Activated CD4-positive, alpha-beta memory T cell treated with anti-CD3 and anti-CD28 coated beads, Interleukin-2, amount 10 ng/mL, durations not matched to agents 7 days and 5 days (primary cell): ENCODE results near the gene ATP13A3. TPM values are rescaled to one million over a fixed set of nuclear protein-coding genes. Genes with fewer than 3 reads are reported as not detected.

Source experiments
- CTCF ChIA-PET: fragments of 350-600 bp; sonication (Branson Sonifier 250); formaldehyde crosslinking; loops from one replicate; lab custom pipeline; 2021; ENCODE audit warnings: antibody characterized with exemption, inconsistent platforms; lab: Charles Lee
- POLR2A ChIA-PET: fragments of 350-600 bp; sonication (Branson Sonifier 250); formaldehyde crosslinking; loops from one replicate; lab custom pipeline; 2021; ENCODE audit warnings: antibody characterized with exemption; lab: Charles Lee
- DNase-seq: peaks from one replicate; pipeline ENCODE4 v3.0.0-alpha.2; 2020
- H3K27ac Mint-ChIP-seq: one replicate; pipeline ENCODE4 v1.8.0; 2021; ENCODE audit warnings: mild to moderate bottlenecking, mixed read lengths
- H3K27me3 Mint-ChIP-seq: one replicate; pipeline ENCODE4 v1.8.0; 2021; ENCODE audit warnings: mixed read lengths
- H3K36me3 Mint-ChIP-seq: one replicate; pipeline ENCODE4 v1.8.0; 2021; ENCODE audit warnings: low read depth, mixed read lengths
- H3K4me1 Mint-ChIP-seq: one replicate; pipeline ENCODE4 v1.8.0; 2021; ENCODE audit warnings: mixed read lengths
- H3K4me3 Mint-ChIP-seq: one replicate; pipeline ENCODE4 v1.8.0; 2021; ENCODE audit warnings: mild to moderate bottlenecking, mixed read lengths
- H3K9me3 Mint-ChIP-seq: one replicate; pipeline ENCODE4 v1.8.0; 2021; ENCODE audit warnings: mixed read lengths
- total RNA-seq, 2 experiments: library from RNA; stranded (reverse); gene quantifications; one replicate each; pipeline ENCODE4 v1.2.3, GENCODE V29; 2021

The ATP13A3 gene
- total RNA-seq, 2 experiments from 2014 or later = 76.8 to 77.8 TPM

DNA sequence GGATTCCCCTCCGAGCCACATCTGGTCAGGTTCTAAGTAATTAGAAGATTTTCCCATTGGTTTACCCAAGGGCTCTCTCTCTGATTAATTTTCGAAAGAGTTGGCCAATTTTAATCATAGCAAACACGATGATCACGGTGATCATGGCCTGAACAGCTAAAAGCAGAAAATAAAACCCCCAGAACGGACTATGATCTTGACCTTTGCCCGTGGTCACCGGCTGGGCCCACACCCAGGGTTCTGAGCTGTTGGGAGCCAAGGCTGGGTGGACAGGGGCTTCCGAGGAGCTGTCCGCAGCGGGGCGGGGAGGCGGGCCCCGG, 90.3 kb downstream of the ATP13A3 start:
- ChIA-PET POLR2A (interaction anchor here (1.0 to 1.9 kb wide), 5 partner anchors 63 to 187 kb away, joined by 3 to 6 read pairs (median 4); no protein-coding TSS in a partner anchor), CTCF (interaction anchor here (0.7 to 5.2 kb wide), 10 partner anchors 10 to 258 kb away, joined by 3 to 38 read pairs (median 4); no protein-coding TSS in a partner anchor)
- Mint-ChIP-seq H3K27ac (peak overlapping the region; percentile 47), H3K27me3 (peaks cover 45% of the 10 kb centered on the region), H3K4me3 (peak overlapping the region; percentile 55), H3K36me3 (no peaks in the 10 kb centered on the region), H3K4me1 (peaks cover 55% of the 10 kb centered on the region), H3K9me3 (no peaks in the 10 kb centered on the region)
- DNase-seq = no peak

GRCh38 chr3:194395778-194396538, 90.8 kb downstream of the ATP13A3 start:
- H3K4me1 Mint-ChIP-seq = peaks cover 55% of the 10 kb centered on the region
- CTCF ChIA-PET = interaction anchor here (0.7 to 5.2 kb wide), 12 partner anchors 8 to 257 kb away, joined by 3 to 38 read pairs (median 5); no protein-coding TSS in a partner anchor
- peak; percentile 64 for DNase-seq
- peak overlapping the region; percentile 55 for H3K4me3 Mint-ChIP-seq
- peaks cover 4% of the 10 kb centered on the region for H3K9me3 Mint-ChIP-seq
- peaks cover 46% of the 10 kb centered on the region for H3K27me3 Mint-ChIP-seq
- POLR2A ChIA-PET = interaction anchor here (1.0 to 1.9 kb wide), 6 partner anchors 10 to 188 kb away, joined by 3 to 6 read pairs (median 4); no protein-coding TSS in a partner anchor
- H3K27ac Mint-ChIP-seq = peak overlapping the region; percentile 47
- no peaks in the 10 kb centered on the region for H3K36me3 Mint-ChIP-seq

DNA sequence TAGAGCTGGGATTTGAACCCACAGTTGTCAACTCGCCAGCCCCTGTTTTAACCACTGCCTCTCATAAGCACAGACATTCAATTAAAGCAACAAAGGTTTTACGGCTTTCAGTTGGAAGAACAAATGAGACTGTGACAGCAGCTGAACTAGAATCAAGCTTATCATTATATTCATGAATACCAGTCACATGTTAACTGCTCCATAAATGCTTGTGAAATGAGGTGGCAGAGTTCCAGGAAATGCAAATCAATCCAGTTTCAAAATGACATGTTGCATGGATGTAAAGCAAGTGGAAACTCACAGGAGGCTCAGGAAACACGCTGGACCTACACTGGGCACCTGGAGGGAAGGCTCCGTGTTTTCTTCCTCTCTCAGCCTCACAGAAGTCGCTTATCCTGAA, 91.6 kb downstream of the ATP13A3 start:
- peaks cover 10% of the 10 kb centered on the region for H3K9me3 Mint-ChIP-seq
- ChIA-PET CTCF (interaction anchor here (0.8 to 5.2 kb wide), 7 partner anchors 9 to 63 kb away, joined by 3 to 38 read pairs (median 5); no protein-coding TSS in a partner anchor), POLR2A (interaction anchor here (1.2 to 1.9 kb wide), 4 partner anchors 9 to 188 kb away, joined by 3 to 4 read pairs (median 4); no protein-coding TSS in a partner anchor)
- no peak overlapping the region for H3K27ac Mint-ChIP-seq
- H3K4me1 Mint-ChIP-seq = peaks cover 55% of the 10 kb centered on the region
- no peak for DNase-seq
- H3K4me3 Mint-ChIP-seq = peak overlapping the region; percentile 1
- peaks cover 54% of the 10 kb centered on the region for H3K27me3 Mint-ChIP-seq
- H3K36me3 Mint-ChIP-seq = no peaks in the 10 kb centered on the region

DNA sequence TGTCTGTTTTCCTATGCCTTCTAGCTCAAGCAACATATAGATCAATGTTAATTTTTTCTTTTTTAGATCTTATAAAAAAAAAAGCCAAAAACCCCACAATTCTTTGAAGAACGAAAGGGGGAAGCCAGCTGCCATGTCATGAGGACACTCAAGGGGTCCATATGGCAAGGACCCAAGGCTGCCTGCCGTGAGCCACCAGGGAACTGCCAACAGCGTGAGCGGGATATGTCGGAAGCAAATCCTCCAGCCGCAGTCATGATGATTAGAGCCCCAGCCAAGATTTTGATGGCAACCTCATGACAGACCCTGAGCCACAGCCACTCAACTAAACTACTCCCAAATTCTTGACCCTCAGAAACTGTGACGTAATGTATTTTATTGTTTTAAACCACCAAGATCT, 94.2 kb downstream of the ATP13A3 start:
- Mint-ChIP-seq H3K4me3 (no peak overlapping the region), H3K27me3 (peaks cover 41% of the 10 kb centered on the region), H3K27ac (no peak overlapping the region), H3K9me3 (peaks cover 10% of the 10 kb centered on the region), H3K36me3 (no peaks in the 10 kb centered on the region), H3K4me1 (peaks cover 30% of the 10 kb centered on the region)
- POLR2A ChIA-PET = no interaction called here
- no peak for DNase-seq
- CTCF ChIA-PET = interaction anchor here (1.1 kb wide), 2 partner anchors 11 to 49 kb away, joined by 3 to 5 read pairs; no protein-coding TSS in a partner anchor

GRCh38 chr3:194390835-194391234, 96.0 kb downstream of the ATP13A3 start:
- ChIA-PET POLR2A (no interaction called here), CTCF (interaction anchor here (1.2 kb wide), 1 partner anchor 49 kb away, joined by 3 read pairs; no protein-coding TSS in a partner anchor)
- Mint-ChIP-seq H3K4me1 (peaks cover 14% of the 10 kb centered on the region), H3K27me3 (peaks cover 37% of the 10 kb centered on the region), H3K4me3 (no peak overlapping the region), H3K9me3 (peaks cover 10% of the 10 kb centered on the region), H3K27ac (no peak overlapping the region), H3K36me3 (no peaks in the 10 kb centered on the region)
- no peak for DNase-seq

DNA sequence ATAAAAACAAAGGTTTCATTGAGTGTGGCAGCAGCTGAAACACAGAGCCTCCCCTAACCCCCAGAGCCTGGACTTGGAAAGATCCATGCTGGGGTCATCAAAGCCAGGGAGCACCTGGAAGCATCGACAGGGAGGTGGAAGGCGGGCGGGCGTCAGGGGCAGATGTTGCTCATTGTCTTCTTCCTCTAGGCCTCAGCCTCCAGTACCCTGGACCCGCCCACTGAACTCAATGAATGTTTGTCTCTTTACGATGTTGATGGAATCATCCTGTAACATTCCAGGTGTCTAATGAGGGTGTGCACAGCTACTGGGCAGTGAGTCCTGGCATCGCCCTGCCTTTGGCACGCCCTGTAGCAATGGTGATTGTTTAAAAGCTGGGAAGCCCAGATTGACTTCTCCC, 97.5 kb downstream of the ATP13A3 start:
- H3K27me3 Mint-ChIP-seq = peaks cover 29% of the 10 kb centered on the region
- POLR2A ChIA-PET = no interaction called here
- no peak overlapping the region for H3K27ac Mint-ChIP-seq
- no peaks in the 10 kb centered on the region for H3K4me1 Mint-ChIP-seq
- peaks cover 10% of the 10 kb centered on the region for H3K9me3 Mint-ChIP-seq
- DNase-seq = no peak
- H3K36me3 Mint-ChIP-seq = no peaks in the 10 kb centered on the region
- no peak overlapping the region for H3K4me3 Mint-ChIP-seq
- CTCF ChIA-PET = no interaction called here

GRCh38 chr3:194387926-194388418, 98.8 kb downstream of the ATP13A3 start:
- peaks cover 34% of the 10 kb centered on the region for H3K27me3 Mint-ChIP-seq

DNA sequence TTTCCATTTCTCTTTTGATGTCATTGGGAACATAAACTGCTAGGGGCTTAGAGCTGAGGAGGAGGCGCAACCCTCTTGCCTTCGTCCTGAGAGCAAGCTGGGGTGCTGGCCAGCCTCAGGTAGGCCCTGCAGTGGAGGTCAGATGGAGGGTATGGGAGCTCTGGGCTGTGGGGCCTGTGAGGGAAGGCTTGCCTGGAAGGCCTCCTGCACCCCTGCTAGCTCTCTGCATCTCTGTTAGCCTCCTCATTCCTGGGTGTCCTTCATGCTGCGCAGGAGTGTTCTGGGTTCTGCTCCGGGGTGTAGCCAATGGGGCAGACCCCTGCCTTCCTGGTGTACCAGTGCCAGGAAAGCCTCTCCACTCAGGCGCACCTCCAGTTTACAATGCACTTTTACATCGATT, 99.5 kb downstream of the ATP13A3 start:
- H3K27me3 Mint-ChIP-seq = peaks cover 29% of the 10 kb centered on the region
- H3K4me1 Mint-ChIP-seq = no peaks in the 10 kb centered on the region
- no peak overlapping the region for H3K4me3 Mint-ChIP-seq
- ChIA-PET POLR2A (no interaction called here), CTCF (no interaction called here)
- no peak for DNase-seq
- H3K27ac Mint-ChIP-seq = no peak overlapping the region
- H3K36me3 Mint-ChIP-seq = no peaks in the 10 kb centered on the region
- peaks cover 10% of the 10 kb centered on the region for H3K9me3 Mint-ChIP-seq

More at GRCh38 chr3:194387926-194388418, 98.8 kb downstream of the ATP13A3 start:
- H3K27ac Mint-ChIP-seq = no peak overlapping the region
- DNase-seq = no peak
- ChIA-PET POLR2A (no interaction called here), CTCF (no interaction called here)
- H3K4me1 Mint-ChIP-seq = no peaks in the 10 kb centered on the region
- peaks cover 10% of the 10 kb centered on the region for H3K9me3 Mint-ChIP-seq
- H3K4me3 Mint-ChIP-seq = no peak overlapping the region
- no peaks in the 10 kb centered on the region for H3K36me3 Mint-ChIP-seq

- H3K36me3 Mint-ChIP-seq = no peaks in the 10 kb centered on the region
- H3K4me3 Mint-ChIP-seq = no peak overlapping the region
- CTCF ChIA-PET = interaction anchor here (1.2 kb wide), 1 partner anchor 21 kb away, joined by 3 read pairs; no protein-coding TSS in a partner anchor
- no peaks in the 10 kb centered on the region for H3K4me1 Mint-ChIP-seq
- POLR2A ChIA-PET = interaction anchor here (0.8 kb wide), 1 partner anchor 9 kb away, joined by 3 read pairs; no protein-coding TSS in a partner anchor
- peaks cover 29% of the 10 kb centered on the region for H3K27me3 Mint-ChIP-seq
- DNase-seq = no peak
- H3K9me3 Mint-ChIP-seq = peaks cover 10% of the 10 kb centered on the region
- no peak overlapping the region for H3K27ac Mint-ChIP-seq
Observed at GRCh38 chr3:194386648-194387047, 100.2 kb downstream of the ATP13A3 start.

DNA sequence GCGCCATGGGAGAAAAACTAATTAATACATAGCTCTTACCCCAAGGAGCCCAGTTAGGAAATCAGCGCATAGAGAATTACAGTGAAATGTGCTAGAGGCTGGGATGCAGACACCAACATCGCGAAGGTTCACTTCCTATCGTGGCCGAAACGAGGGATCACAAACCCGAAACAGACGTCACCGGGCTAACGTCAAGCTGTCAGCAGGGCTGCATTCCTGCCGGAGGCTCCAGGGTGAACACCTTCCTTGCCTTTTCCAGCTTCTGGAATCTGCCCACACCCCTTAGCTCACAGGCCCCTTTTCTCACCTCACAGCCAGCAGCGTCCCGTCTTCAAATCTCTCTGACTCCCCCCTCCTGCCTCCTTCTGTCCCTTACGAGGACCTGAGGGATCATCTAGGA, 100.7 kb downstream of the ATP13A3 start:
- H3K4me3 Mint-ChIP-seq = no peak overlapping the region
- peaks cover 28% of the 10 kb centered on the region for H3K27me3 Mint-ChIP-seq
- ChIA-PET CTCF (interaction anchor here (1.2 to 1.8 kb wide), 2 partner anchors 21 to 42 kb away, joined by 3 to 4 read pairs; no protein-coding TSS in a partner anchor), POLR2A (interaction anchor here (0.8 kb wide), 1 partner anchor 9 kb away, joined by 3 read pairs; no protein-coding TSS in a partner anchor)
- no peaks in the 10 kb centered on the region for H3K4me1 Mint-ChIP-seq
- peaks cover 6% of the 10 kb centered on the region for H3K9me3 Mint-ChIP-seq
- H3K27ac Mint-ChIP-seq = no peak overlapping the region
- no peak for DNase-seq
- H3K36me3 Mint-ChIP-seq = no peaks in the 10 kb centered on the region

- CTCF ChIA-PET = interaction anchor here (1.8 kb wide), 1 partner anchor 41 kb away, joined by 4 read pairs; no protein-coding TSS in a partner anchor
Observed at GRCh38 chr3:194384569-194385001, 102.2 kb downstream of the ATP13A3 start.

DNA sequence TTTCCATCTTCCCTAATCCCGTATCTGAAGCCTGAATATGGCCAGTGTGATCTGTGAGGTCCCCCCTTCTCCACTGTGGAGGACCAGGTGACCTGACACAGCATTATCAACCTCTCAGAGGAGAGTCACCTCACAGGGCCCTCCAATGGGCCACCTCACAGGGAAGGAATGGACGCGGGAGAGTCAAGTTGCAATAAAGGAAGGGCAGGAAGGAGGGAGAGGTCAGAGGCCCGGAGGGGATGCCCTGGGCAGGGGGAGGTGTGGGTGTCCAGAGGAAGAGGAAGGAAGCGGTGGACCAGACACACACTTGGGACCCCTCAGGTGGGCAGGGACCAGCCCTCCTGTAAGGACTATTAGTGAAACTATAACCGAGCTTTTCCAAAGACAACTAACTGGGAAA, 102.6 kb downstream of the ATP13A3 start:
- ChIA-PET POLR2A (no interaction called here), CTCF (no interaction called here)
- Mint-ChIP-seq H3K27me3 (peaks cover 19% of the 10 kb centered on the region), H3K36me3 (no peaks in the 10 kb centered on the region), H3K4me1 (no peaks in the 10 kb centered on the region), H3K27ac (no peak overlapping the region), H3K9me3 (no peaks in the 10 kb centered on the region), H3K4me3 (no peak overlapping the region)
- DNase-seq = no peak

More at GRCh38 chr3:194384569-194385001, 102.2 kb downstream of the ATP13A3 start:
- no peaks in the 10 kb centered on the region for H3K9me3 Mint-ChIP-seq
- POLR2A ChIA-PET = no interaction called here
- peaks cover 23% of the 10 kb centered on the region for H3K27me3 Mint-ChIP-seq
- H3K27ac Mint-ChIP-seq = no peak overlapping the region
- H3K4me3 Mint-ChIP-seq = no peak overlapping the region
- H3K4me1 Mint-ChIP-seq = no peaks in the 10 kb centered on the region
- DNase-seq = no peak
- no peaks in the 10 kb centered on the region for H3K36me3 Mint-ChIP-seq
